ENCODE results near the gene IRF1. TPM values are rescaled to one million over a fixed set of nuclear protein-coding genes. Genes with fewer than 3 reads are reported as not detected.
"Not testable (repeated sequence)": the region's sequence is repeated elsewhere in the genome, so short reads cannot be mapped to it uniquely, and the experiment has no call there.

IRF1 gene
- total RNA-seq, 1 donor from 2014 or later: 13.7 TPM

- DNase-seq (ENCODE audit: low spot score): no peak
Measured at GRCh38 chr5:132487095-132487428, 3.5 kb downstream of the IRF1 start.

- no peak for DNase-seq (ENCODE audit: low spot score)
Measured at GRCh38 chr5:132486318-132487094, 4.1 kb downstream of the IRF1 start.

- no peak for DNase-seq (ENCODE audit: low spot score)
Measured at GRCh38 chr5:132485641-132486317, 4.8 kb downstream of the IRF1 start.

GRCh38 chr5:132484876-132485640 is 5.5 kb downstream of the IRF1 start:
- DNase-seq (ENCODE audit: low spot score): not testable (repeated sequence)

GRCh38 chr5:132484391-132484725 is 6.2 kb downstream of the IRF1 start:
- no peak for DNase-seq (ENCODE audit: low spot score)

- DNase-seq (ENCODE audit: low spot score): no peak
Measured at GRCh38 chr5:132483661-132484390, 6.7 kb downstream of the IRF1 start.

- no peak for DNase-seq (ENCODE audit: low spot score)
Measured at GRCh38 chr5:132483101-132483500, 7.5 kb downstream of the IRF1 start.

- no peak for DNase-seq (ENCODE audit: low spot score)
Measured at GRCh38 chr5:132481596-132482211, 8.9 kb downstream of the IRF1 start.

GRCh38 chr5:132480893-132481595 is 9.5 kb downstream of the IRF1 start:
- DNase-seq (ENCODE audit: low spot score): no peak

GRCh38 chr5:132480546-132480892 is 10.1 kb downstream of the IRF1 start:
- DNase-seq (ENCODE audit: low spot score): no peak

GRCh38 chr5:132480042-132480441 is 10.5 kb downstream of the IRF1 start:
- DNase-seq (ENCODE audit: low spot score): no peak

GRCh38 chr5:132479111-132479951 is 11.2 kb downstream of the IRF1 start:
- no peak for DNase-seq (ENCODE audit: low spot score)

GRCh38 chr5:132478366-132478871 is 12.2 kb downstream of the IRF1 start:
- peak; percentile 71 for DNase-seq (ENCODE audit: low spot score)

- DNase-seq (ENCODE audit: low spot score): no peak
Measured at GRCh38 chr5:132477784-132478365, 12.7 kb downstream of the IRF1 start.

GRCh38 chr5:132476876-132477781 is 13.4 kb downstream of the IRF1 start:
- no peak for DNase-seq (ENCODE audit: low spot score)

- no peak for DNase-seq (ENCODE audit: low spot score)
Measured at GRCh38 chr5:132475987-132476875, 14.3 kb downstream of the IRF1 start.

- DNase-seq (ENCODE audit: low spot score): peak; percentile 50
Measured at GRCh38 chr5:132475497-132475882, 15.1 kb downstream of the IRF1 start.
